HepG2 (cell line): ENCODE data around the gene MYADML2. TPM values are rescaled to one million over a fixed set of nuclear protein-coding genes. Genes with fewer than 3 reads are reported as not detected.

Experiments used
- ARID2 ChIP-seq: sonication (generic); formaldehyde crosslinking; IDR thresholded peaks from 2 replicates; pipeline ENCODE4 v1.8.1; 2022; ENCODE audit warnings: mild to moderate bottlenecking, missing genetic modification reagents, borderline replicate concordance
- CEBPG ChIP-seq: IDR thresholded peaks from 2 replicates; pipeline ENCODE4 v1.6.1; 2016
- EP300 ChIP-seq, 3 experiments: sonication (generic) in 1 of 3; formaldehyde crosslinking in 1 of 3; IDR thresholded peaks; 2 replicates each; pipeline versions ENCODE4 v1.5.1 to v1.6.1; 2011 to 2020; ENCODE audit warnings: low read depth in 2 of 3, low read length in 2 of 3, borderline replicate concordance in 1 of 3, improper control_type of control experiment in 1 of 3, mild to moderate bottlenecking in 1 of 3, missing genetic modification reagents in 1 of 3, moderate library complexity in 1 of 3
- FOXA3 ChIP-seq: IDR thresholded peaks from 2 replicates; pipeline ENCODE4 v1.6.1; 2016; ENCODE audit warnings: missing genetic modification reagents, missing compliant biosample characterization
- FOXC1 ChIP-seq: sonication (generic); formaldehyde crosslinking; IDR thresholded peaks from 2 replicates; pipeline ENCODE4 v1.8.0; 2022; ENCODE audit warnings: mild to moderate bottlenecking, missing genetic modification reagents, borderline replicate concordance
- FOXK1 ChIP-seq: sonication (generic); formaldehyde crosslinking; IDR thresholded peaks from 2 replicates; pipeline ENCODE4 v1.4.0; 2020; ENCODE audit warnings: low read depth, missing genetic modification reagents, borderline replicate concordance
- HNF4G ChIP-seq, 2 experiments: sonication (generic) in 1 of 2; formaldehyde crosslinking in 1 of 2; IDR thresholded peaks; 2 replicates each; pipeline versions ENCODE4 v1.4.0 to v1.6.1; 2011 to 2020; ENCODE audit warnings: borderline replicate concordance in 2 of 2, low read depth in 2 of 2, mild to moderate bottlenecking in 2 of 2, low read length in 1 of 2, missing genetic modification reagents in 1 of 2, moderate library complexity in 1 of 2
- LCORL ChIP-seq, 2 experiments: fragments of 450-650 bp in 1 of 2; sonication (generic) in 1 of 2; formaldehyde crosslinking in 1 of 2; IDR thresholded peaks; 2 replicates each; pipeline versions ENCODE4 v1.5.0 to v1.6.1; 2017 to 2020; ENCODE audit warnings: antibody characterized with exemption in 1 of 2, missing genetic modification reagents in 1 of 2
- NFKB2 ChIP-seq: sonication (generic); formaldehyde crosslinking; IDR thresholded peaks from 2 replicates; pipeline ENCODE4 v1.4.0; 2020; ENCODE audit warnings: missing genetic modification reagents, borderline replicate concordance
- RELA ChIP-seq: sonication (generic); formaldehyde crosslinking; IDR thresholded peaks from 2 replicates; pipeline ENCODE4 v1.4.0; 2020; ENCODE audit warnings: missing genetic modification reagents
- SSRP1 ChIP-seq: IDR thresholded peaks from 2 replicates; pipeline ENCODE4 v1.6.1; 2016; ENCODE audit warnings: control low read depth
- ZNF12 ChIP-seq: sonication (generic); formaldehyde crosslinking; IDR thresholded peaks from 2 replicates; pipeline ENCODE4 v1.5.0; 2020; ENCODE audit warnings: missing genetic modification reagents
- ZNF224 ChIP-seq: sonication (generic); formaldehyde crosslinking; IDR thresholded peaks from 2 replicates; pipeline ENCODE4 v1.5.0; 2020; ENCODE audit warnings: mild to moderate bottlenecking, missing genetic modification reagents
- ZNF484 ChIP-seq: sonication (generic); formaldehyde crosslinking; IDR thresholded peaks from 2 replicates; pipeline ENCODE4 v1.5.1; 2020; ENCODE audit warnings: mild to moderate bottlenecking, low read depth, missing genetic modification reagents, borderline replicate concordance
- ZNF619 ChIP-seq: sonication (generic); formaldehyde crosslinking; IDR thresholded peaks from 2 replicates; pipeline ENCODE4 v1.4.0; 2020; ENCODE audit warnings: mild to moderate bottlenecking, missing genetic modification reagents
- polyA plus RNA-seq, 8 experiments: library from polyadenylated mRNA; depleted of rRNA in 3 of 8; stranded (reverse) in 7 of 8; unstranded in 1 of 8; fragments of >200 nt; fragmentation: Illumina TruSeq in 4 of 8; extraction: Trizol in 4 of 8; gene quantifications; 2 replicates each; pipeline versions ENCODE4 v1.2.1 to v1.2.3, GENCODE V29; 2011 to 2016; ENCODE audit warnings: low read depth in 4 of 8, missing spikeins in 1 of 8, mixed read lengths in 1 of 8; ENCODE audit not compliant: insufficient read depth in 1 of 8
- total RNA-seq, 5 experiments: library from RNA; depleted of rRNA; stranded (reverse); fragments of >200 nt; fragmentation: Illumina TruSeq; extraction: Trizol; gene quantifications; 2 replicates each; pipeline ENCODE4 v1.2.3, GENCODE V29; 2016; ENCODE audit warnings: low read depth in 1 of 5
- TF ChIP-seq, protein P1 (sequence below): IDR thresholded peaks from 2 replicates; pipeline ENCODE4 v1.4.0; 2020; ENCODE audit warnings: mild to moderate bottlenecking, missing genetic modification reagents
- TF ChIP-seq, protein P2 (sequence below): sonication (generic); formaldehyde crosslinking; IDR thresholded peaks from 2 replicates; pipeline ENCODE4 v1.4.0; 2020; ENCODE audit warnings: mild to moderate bottlenecking, missing genetic modification reagents
- TF ChIP-seq, protein P3 (sequence below): sonication (generic); formaldehyde crosslinking; IDR thresholded peaks from 2 replicates; pipeline ENCODE4 v1.4.0; 2020; ENCODE audit warnings: missing genetic modification reagents, mild to moderate bottlenecking, borderline replicate concordance

Gene MYADML2
- total and polyA plus RNA-seq, 2 of the 13 experiments (the other 11 are each of a cell fraction or from before 2014, with no cell fraction given), result not detected

DNA sequence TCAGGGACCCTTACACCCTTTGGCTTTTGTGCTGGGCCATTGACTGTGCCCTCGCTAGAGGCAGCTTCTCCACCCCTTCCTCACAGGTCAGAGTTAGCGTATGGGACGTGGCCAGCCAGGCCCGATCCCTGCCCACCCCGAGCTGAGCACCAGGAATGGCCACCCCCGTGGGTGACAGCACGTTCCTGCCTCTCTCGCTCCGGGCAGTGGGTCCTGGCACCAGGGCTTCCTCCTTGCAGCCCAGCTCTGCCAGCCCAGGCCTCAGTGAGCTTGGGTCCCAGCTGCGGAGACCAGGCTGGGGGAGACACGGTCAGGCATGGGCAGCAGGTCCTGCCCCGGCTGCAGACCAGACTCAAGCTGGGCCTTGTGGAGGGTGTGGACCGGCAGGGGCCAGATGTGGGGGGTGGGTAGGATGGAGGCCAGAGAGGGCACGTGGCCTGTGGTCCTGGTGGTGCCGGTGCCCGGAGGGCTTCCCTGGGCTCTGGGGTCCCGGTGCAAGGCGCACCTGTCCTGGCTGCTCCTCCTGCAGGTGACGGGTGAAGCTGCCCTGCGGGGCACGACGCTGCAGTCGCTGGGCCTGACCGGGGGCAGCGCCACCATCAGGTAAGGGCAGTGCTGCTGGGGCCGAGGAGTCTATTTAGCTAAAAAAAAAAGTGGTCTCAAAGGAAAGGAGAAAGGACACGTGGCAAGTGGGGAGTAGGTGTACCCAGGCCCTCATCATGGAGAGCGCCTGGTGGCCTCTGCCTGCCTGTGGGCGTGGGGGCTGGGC is 48.6 kb upstream of the MYADML2 start (continued):
- TF ChIP-seq LCORL (IDR thresholded peaks at IDR 0.05) (no peak; the same call in 1 of the 2 replicates), LCORL (CRISPR knock-in tag; IDR thresholded peaks at IDR 0.05) (peak; percentile 58), CEBPG (CRISPR knock-in tag) (peak; percentile 9), ZNF224 (CRISPR knock-in tag) (peak; percentile 79; the same call in 1 of the 2 replicates), FOXC1 (peak; percentile 78), RELA (no peak; the same call in 1 of the 2 replicates), ZNF12 (CRISPR knock-in tag) (no peak), ZNF484 (CRISPR knock-in tag) (no peak; the same call in 1 of the 2 replicates), HNF4G (IDR thresholded peaks at IDR 0.05; ENCODE audit: borderline replicate concordance, low read depth, low read length) (no peak), HNF4G (CRISPR knock-in tag; IDR thresholded peaks at IDR 0.05; ENCODE audit: borderline replicate concordance, low read depth) (peak; percentile 33; the same call in 1 of the 2 replicates), NFKB2 (CRISPR knock-in tag) (no peak; the same call in none of the 2 replicates), FOXA3 (CRISPR knock-in tag) (peak; percentile 52), FOXK1 (CRISPR knock-in tag) (0 out of 2 replicates have a peak, but pooled peaks have one; percentile 10), ARID2 (CRISPR knock-in tag) (no peak), ZNF619 (CRISPR knock-in tag) (peak; percentile 90), EP300 (IDR thresholded peaks at IDR 0.05; ENCODE audit: low read depth in 2 of 2, low read length in 2 of 2) (no peak), EP300 (CRISPR knock-in tag; IDR thresholded peaks at IDR 0.05; ENCODE audit: borderline replicate concordance) (peak; percentile 26; the same call in 1 of the 2 replicates), SSRP1 (CRISPR knock-in tag) (peak; percentile 97; the same call in 1 of the 2 replicates)
- TF ChIP-seq, protein P1, sequence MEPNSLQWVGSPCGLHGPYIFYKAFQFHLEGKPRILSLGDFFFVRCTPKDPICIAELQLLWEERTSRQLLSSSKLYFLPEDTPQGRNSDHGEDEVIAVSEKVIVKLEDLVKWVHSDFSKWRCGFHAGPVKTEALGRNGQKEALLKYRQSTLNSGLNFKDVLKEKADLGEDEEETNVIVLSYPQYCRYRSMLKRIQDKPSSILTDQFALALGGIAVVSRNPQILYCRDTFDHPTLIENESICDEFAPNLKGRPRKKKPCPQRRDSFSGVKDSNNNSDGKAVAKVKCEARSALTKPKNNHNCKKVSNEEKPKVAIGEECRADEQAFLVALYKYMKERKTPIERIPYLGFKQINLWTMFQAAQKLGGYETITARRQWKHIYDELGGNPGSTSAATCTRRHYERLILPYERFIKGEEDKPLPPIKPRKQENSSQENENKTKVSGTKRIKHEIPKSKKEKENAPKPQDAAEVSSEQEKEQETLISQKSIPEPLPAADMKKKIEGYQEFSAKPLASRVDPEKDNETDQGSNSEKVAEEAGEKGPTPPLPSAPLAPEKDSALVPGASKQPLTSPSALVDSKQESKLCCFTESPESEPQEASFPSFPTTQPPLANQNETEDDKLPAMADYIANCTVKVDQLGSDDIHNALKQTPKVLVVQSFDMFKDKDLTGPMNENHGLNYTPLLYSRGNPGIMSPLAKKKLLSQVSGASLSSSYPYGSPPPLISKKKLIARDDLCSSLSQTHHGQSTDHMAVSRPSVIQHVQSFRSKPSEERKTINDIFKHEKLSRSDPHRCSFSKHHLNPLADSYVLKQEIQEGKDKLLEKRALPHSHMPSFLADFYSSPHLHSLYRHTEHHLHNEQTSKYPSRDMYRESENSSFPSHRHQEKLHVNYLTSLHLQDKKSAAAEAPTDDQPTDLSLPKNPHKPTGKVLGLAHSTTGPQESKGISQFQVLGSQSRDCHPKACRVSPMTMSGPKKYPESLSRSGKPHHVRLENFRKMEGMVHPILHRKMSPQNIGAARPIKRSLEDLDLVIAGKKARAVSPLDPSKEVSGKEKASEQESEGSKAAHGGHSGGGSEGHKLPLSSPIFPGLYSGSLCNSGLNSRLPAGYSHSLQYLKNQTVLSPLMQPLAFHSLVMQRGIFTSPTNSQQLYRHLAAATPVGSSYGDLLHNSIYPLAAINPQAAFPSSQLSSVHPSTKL, result peak; percentile 8; the same call in 1 of the 2 replicates
- TF ChIP-seq, protein P2, sequence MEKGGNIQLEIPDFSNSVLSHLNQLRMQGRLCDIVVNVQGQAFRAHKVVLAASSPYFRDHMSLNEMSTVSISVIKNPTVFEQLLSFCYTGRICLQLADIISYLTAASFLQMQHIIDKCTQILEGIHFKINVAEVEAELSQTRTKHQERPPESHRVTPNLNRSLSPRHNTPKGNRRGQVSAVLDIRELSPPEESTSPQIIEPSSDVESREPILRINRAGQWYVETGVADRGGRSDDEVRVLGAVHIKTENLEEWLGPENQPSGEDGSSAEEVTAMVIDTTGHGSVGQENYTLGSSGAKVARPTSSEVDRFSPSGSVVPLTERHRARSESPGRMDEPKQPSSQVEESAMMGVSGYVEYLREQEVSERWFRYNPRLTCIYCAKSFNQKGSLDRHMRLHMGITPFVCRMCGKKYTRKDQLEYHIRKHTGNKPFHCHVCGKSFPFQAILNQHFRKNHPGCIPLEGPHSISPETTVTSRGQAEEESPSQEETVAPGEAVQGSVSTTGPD (CRISPR knock-in tag), result no peak; the same call in 1 of the 2 replicates
- TF ChIP-seq, protein P3, sequence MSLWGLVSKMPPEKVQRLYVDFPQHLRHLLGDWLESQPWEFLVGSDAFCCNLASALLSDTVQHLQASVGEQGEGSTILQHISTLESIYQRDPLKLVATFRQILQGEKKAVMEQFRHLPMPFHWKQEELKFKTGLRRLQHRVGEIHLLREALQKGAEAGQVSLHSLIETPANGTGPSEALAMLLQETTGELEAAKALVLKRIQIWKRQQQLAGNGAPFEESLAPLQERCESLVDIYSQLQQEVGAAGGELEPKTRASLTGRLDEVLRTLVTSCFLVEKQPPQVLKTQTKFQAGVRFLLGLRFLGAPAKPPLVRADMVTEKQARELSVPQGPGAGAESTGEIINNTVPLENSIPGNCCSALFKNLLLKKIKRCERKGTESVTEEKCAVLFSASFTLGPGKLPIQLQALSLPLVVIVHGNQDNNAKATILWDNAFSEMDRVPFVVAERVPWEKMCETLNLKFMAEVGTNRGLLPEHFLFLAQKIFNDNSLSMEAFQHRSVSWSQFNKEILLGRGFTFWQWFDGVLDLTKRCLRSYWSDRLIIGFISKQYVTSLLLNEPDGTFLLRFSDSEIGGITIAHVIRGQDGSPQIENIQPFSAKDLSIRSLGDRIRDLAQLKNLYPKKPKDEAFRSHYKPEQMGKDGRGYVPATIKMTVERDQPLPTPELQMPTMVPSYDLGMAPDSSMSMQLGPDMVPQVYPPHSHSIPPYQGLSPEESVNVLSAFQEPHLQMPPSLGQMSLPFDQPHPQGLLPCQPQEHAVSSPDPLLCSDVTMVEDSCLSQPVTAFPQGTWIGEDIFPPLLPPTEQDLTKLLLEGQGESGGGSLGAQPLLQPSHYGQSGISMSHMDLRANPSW (CRISPR knock-in tag), result 0 out of 2 replicates have a peak, but pooled peaks have one; percentile 21
